ENCODE data around the gene STOML1. TPM values are rescaled to one million over a fixed set of nuclear protein-coding genes. Genes with fewer than 3 reads are reported as not detected.
"Not testable (repeated sequence)": the region's sequence is repeated elsewhere in the genome, so short reads cannot be mapped to it uniquely, and the experiment has no call there.

STOML1 gene
- total RNA-seq, 1 experiment from 2014 or later: 6.9 TPM

- Histone ChIP-seq H3K9me3 (ENCODE audit: control insufficient read depth, insufficient read depth, low read depth, low read length) (no peaks in the 10 kb centered on the region), H3K27me3 (ENCODE audit: control insufficient read depth, insufficient read depth, low read length) (no peaks in the 10 kb centered on the region), H3K4me1 (ENCODE audit: control insufficient read depth, insufficient read depth, low read length) (no peaks in the 10 kb centered on the region), H3K4me3 (ENCODE audit: low read depth in 2 of 2, low read length in 2 of 2) (no peak overlapping the region), H3K36me3 (ENCODE audit: control insufficient read depth, insufficient read depth, low read length) (no peaks in the 10 kb centered on the region), H3K27ac (ENCODE audit: low read length) (no peak overlapping the region)
- ChIA-PET POLR2A (no interaction called here), CTCF (interaction anchor here (1.0 kb wide), 1 partner anchor 65 kb away, joined by 8 read pairs; no protein-coding TSS in a partner anchor)
- ATAC-seq (no peak), DNase-seq (ENCODE audit: low read depth, low spot score) (no peak)
- in situ Hi-C loops (cut with HindIII; ENCODE audit: low pct_unique_long_range_greater_than_20kb, low sequenced_read_pairs) (no loop called here), intact Hi-C loops (cut with micrococcal nuclease; ENCODE audit: unreplicated experiment) (no loop called here)
- no TSS peak for BruUV-seq (replicated peaks)
- no peak for TF ChIP-seq CTCF (IDR thresholded peaks at IDR 0.05)
- no peak for TF ChIP-seq TCF7L2 (IDR thresholded peaks at IDR 0.05; ENCODE audit: low read depth, low read length)
- no peak for TF ChIP-seq REST (IDR thresholded peaks at IDR 0.05; ENCODE audit: insufficient read depth in 1 of 2, low read depth in 2 of 2, low read length in 1 of 2)
- TF ChIP-seq POLR2AphosphoS5 (IDR thresholded peaks at IDR 0.05; ENCODE audit: low read depth, low read length): no peak
- no peak for TF ChIP-seq SIN3A (IDR thresholded peaks at IDR 0.05; ENCODE audit: borderline replicate concordance, insufficient read depth, low read depth, low read length)
Observed at GRCh38 chr15:73940061-73940981, 51.8 kb downstream of the STOML1 start.

GRCh38 chr15:73939138-73939537, 53.0 kb downstream of the STOML1 start:
- no peak overlapping the region for H3K4me3 ChIP-seq (ENCODE audit: low read depth in 2 of 2, low read length in 2 of 2)
- no peaks in the 10 kb centered on the region for H3K4me1 ChIP-seq (ENCODE audit: control insufficient read depth, insufficient read depth, low read length)
- DNase-seq (ENCODE audit: low read depth, low spot score): no peak
- ATAC-seq: no peak
- intact Hi-C loops (cut with micrococcal nuclease; ENCODE audit: unreplicated experiment): no loop called here
- TF ChIP-seq REST (IDR thresholded peaks at IDR 0.05; ENCODE audit: insufficient read depth in 1 of 2, low read depth in 2 of 2, low read length in 1 of 2) (no peak), TCF7L2 (IDR thresholded peaks at IDR 0.05; ENCODE audit: low read depth, low read length) (no peak), POLR2AphosphoS5 (IDR thresholded peaks at IDR 0.05; ENCODE audit: low read depth, low read length) (no peak), SIN3A (IDR thresholded peaks at IDR 0.05; ENCODE audit: borderline replicate concordance, insufficient read depth, low read depth, low read length) (no peak)
- POLR2A ChIA-PET: no interaction called here
- H3K9me3 ChIP-seq (ENCODE audit: control insufficient read depth, insufficient read depth, low read depth, low read length): no peaks in the 10 kb centered on the region
- CTCF ChIA-PET: no interaction called here
- H3K27ac ChIP-seq (ENCODE audit: low read length): no peak overlapping the region
- in situ Hi-C loops (cut with HindIII; ENCODE audit: low pct_unique_long_range_greater_than_20kb, low sequenced_read_pairs): no loop called here
- H3K27me3 ChIP-seq (ENCODE audit: control insufficient read depth, insufficient read depth, low read length): no peaks in the 10 kb centered on the region
- no peaks in the 10 kb centered on the region for H3K36me3 ChIP-seq (ENCODE audit: control insufficient read depth, insufficient read depth, low read length)
- BruUV-seq (replicated peaks): no TSS peak

GRCh38 chr15:73938516-73938915, 53.6 kb downstream of the STOML1 start:
- BruUV-seq (replicated peaks); H3K27ac ChIP-seq (ENCODE audit: low read length); in situ Hi-C loops (cut with HindIII; ENCODE audit: low pct_unique_long_range_greater_than_20kb, low sequenced_read_pairs); H3K36me3 ChIP-seq (ENCODE audit: control insufficient read depth, insufficient read depth, low read length); POLR2A ChIA-PET; CTCF ChIA-PET; intact Hi-C loops (cut with micrococcal nuclease; ENCODE audit: unreplicated experiment); DNase-seq (ENCODE audit: low read depth, low spot score); H3K4me1 ChIP-seq (ENCODE audit: control insufficient read depth, insufficient read depth, low read length); H3K9me3 ChIP-seq (ENCODE audit: control insufficient read depth, insufficient read depth, low read depth, low read length); H3K27me3 ChIP-seq (ENCODE audit: control insufficient read depth, insufficient read depth, low read length); H3K4me3 ChIP-seq (ENCODE audit: low read depth in 2 of 2, low read length in 2 of 2); ATAC-seq: not testable (repeated sequence)

Measured in Panc1 (cell line).